HG02938 (cell line): ENCODE data around the gene LMO7.

Experiments used
- ATAC-seq: cut with Tn5 transposase; IDR thresholded peaks from one replicate; pipeline ENCODE4 v1.9.1; 2021; ENCODE audit warnings: mild to moderate bottlenecking, moderate library complexity; ENCODE audit not compliant: unreplicated experiment

The LMO7 gene

DNA sequence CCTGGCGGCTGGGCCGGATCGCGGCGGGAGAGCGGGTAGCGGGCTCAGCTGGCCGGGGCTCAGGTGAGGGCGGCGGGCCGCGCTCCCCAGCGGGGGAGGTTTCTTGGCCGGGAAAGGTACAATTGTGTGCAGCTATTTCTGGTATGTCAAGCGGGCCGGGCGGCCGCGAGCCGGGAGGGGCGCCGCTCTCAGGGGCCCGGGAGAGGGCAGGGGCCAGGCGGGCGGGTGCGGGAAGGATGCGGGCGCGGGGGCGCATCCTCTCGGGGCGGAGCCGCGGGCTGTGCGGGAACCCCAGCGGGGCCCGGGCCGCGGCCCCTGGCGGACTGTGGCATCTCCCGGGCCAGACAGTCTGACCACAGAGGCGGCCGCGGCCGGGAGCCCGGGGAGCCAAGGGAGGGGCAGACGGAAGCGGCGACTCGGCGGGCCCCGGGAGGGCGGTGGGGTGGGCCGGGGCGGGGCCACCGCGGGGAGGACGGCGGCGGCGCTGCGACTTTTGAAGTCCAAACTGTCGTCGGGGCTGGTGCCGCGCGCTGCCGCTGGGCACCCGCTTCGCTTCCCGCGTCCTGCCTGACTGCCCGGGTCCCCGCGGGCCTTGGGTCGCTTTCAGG, at the start of gene LMO7:
TSS of gene LMO7 (plus strand) at position 503 of the 608 bp plus-strand sequence. CDS start 328 bp downstream, outside the sequence.
- peak; percentile 56 for ATAC-seq

DNA sequence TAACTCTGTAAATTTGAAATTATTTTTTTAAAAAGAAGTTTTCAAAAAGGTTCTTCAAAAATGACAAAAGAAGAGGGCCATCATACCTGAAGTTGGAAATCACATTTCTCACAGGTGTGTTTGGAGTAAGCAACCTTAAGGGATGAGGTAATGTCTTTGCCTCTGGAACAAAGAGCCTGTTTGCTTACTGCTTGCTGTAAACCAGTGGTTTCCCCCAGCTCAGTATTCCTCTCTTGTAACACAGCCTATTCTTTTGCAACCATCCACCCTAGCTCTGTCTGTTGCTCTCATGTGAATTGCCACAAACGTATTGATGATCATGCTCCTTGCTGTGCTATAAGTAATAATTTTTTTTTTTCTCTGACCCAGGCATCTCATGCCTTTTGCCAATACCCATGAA, 48.5 kb upstream of the LMO7 start:
- ATAC-seq: no peak

DNA sequence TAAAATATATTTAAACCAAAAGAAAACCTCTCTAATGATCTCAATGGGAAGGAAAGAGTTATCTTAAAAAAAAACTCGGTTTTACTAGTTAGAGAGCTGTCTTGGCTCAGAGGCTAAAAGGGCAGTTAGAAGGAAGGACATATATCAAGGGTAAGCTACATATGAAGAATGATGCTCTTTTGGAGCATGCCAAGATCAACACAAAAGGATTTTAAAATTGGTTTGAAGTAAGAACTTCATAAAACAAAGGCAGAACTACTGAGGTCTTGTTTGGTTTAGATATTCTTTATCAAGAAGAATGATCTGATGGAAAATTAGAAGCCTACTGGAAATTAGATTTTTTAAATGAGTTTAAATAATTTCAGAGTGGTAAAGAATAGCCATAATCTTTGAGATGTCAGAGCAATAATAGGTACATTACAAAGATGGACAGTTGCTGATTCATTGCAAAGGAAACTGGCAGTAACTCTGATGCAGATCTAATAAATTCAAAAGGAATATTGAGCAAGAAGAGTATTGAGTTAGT, 39.4 kb upstream of the LMO7 start:
- no peak for ATAC-seq

DNA sequence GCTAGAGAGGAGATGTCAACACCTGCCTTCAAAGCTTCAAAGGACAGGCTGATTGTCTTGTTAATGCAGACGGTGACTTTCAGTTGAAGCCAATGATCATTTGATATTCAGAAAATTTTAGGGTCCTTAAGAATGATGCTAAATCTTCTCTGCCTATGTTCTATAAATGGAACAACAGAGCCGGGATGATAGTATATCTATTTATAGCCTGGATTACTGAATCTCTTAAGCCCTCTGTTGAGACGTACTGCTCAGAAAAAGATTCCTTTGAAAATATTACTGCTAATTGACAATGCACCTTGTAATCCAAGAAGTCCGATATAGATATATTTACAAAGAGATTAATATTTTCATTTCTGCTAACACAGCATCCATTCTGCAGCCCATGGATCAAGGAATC, 35.8 kb upstream of the LMO7 start:
- ATAC-seq: no peak

DNA sequence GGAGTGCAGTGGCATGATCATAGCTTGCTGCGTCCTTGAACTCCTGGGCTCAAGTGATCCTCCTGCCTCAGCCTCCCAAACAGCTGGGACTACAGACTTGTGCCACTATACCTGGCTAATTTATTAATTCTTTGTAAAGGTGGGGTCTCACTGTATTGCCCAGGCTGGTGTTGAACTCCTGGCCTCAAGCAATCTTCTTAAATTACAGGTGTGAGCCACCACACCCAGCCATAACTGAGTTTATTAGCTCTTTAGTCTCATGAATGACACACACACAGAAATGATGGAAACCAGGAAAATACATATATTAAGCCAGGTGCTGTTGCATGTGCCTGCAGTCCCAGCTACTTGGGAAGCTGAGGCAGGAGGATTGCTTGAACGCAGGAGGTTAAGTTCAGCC, 33.1 kb upstream of the LMO7 start:
- no peak for ATAC-seq

DNA sequence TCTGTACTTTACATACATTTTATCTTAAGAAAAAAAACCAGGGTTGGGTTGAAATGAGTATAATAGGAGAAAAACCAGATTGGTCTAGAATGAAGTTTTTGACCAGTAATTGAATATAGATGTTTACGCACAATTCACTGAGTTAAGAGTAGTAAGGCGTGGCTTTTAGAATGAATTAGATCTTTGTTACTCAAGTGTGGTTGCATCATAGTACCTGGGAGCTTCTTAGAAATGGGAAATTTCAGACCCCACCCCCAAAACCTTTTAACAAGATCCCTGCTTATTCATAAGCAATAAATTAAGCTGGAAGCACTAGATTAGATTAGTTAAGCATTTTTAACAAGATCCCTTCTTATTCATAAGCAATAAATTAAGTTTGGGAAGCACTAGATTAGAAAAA, 28.7 kb upstream of the LMO7 start:
- no peak for ATAC-seq

DNA sequence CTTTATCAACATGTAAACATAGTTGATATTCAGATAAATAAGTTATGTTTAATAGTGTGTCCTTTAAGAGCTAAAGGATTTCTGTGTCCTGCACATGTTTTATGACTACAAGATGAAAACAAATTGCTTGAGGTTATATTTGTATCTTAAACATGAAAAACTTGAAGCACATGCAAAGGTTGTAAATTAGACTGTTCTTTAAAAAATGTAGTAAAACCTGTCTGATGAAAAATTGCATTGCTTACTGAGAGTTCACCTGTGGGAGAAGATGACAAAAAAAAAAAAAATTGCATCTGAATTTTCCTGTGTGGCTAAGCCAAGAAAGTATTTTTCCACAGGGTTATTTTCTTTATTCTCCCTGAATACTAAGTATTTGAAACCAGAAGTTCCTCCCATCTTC, 25.7 kb upstream of the LMO7 start:
- no peak for ATAC-seq

DNA sequence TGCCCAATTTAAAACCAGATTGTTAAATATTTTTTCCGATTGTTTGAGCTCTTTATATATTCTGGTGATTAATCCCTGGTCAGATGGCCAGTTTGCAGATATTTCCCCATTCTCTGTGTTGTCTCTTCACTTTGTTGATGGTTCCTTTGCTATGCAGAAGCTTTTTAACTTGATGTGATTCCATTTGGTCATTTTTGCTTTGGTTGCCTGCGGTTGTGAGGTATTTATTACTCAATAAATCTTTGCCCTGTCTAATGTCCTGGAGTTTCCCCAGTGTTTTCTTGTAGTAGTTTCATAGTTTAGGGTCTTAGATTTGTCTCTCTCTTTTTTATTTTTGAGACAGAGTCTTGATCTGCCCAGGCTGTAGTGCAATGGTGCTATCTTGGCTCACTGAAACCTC, 23.8 kb upstream of the LMO7 start:
- no peak for ATAC-seq

DNA sequence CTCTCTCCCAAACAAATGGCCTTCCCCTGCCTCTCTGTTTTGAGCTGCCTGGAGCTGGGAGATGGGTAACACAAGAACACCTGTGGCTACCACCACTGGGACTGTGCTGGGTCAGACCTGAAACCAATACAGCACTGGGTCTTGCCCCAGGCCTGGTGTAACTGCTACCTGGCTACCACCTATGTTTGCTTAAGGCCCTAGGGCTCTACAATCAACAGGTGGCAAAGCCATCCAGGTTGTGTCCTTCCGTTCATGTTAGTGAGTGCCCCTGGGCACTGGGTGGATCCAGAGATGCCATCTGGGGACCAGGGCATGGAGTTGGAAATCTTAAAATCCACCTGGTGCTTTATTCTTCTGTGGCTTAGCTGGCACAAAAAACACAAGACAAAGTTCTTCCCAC, 18.9 kb upstream of the LMO7 start:
- no peak for ATAC-seq

DNA sequence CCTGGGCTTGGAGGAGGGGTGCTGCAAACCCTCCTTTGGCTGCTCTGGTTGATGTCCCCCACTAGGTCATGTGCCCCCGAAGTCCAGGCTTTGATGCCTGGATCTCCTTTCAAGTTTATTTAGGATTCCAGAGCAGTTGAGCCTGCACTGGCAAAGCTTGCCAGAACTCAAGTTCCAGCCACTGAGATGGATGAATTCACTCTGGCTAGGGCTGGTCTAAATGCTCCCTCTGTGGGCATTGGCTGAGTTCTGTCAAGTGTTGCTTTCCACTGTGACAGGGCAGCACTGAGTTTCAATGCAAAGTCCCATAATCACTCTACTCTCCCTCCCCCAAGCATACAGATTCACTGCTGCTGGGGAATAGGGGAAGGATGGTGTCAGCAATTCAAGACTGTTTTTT, 17.8 kb upstream of the LMO7 start:
- ATAC-seq: no peak

DNA sequence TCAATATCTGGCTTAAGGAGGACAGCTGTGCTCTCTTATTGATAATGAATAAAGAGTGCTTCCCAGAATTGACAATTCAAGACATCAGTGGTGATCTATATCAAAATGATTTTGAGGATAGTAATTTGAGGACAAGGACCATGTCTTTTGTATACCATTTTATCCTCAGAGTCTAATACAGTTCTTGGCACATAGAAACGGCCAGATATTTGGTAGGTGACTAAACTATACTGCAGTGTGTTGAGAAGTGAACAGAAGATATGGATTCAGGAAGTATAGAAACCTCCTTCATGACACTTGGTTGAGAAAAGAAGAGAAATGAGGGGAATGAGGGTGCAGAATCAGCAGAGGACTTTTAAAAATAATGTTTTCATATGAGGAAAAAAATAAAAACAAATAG, 16.1 kb upstream of the LMO7 start:
- no peak for ATAC-seq

DNA sequence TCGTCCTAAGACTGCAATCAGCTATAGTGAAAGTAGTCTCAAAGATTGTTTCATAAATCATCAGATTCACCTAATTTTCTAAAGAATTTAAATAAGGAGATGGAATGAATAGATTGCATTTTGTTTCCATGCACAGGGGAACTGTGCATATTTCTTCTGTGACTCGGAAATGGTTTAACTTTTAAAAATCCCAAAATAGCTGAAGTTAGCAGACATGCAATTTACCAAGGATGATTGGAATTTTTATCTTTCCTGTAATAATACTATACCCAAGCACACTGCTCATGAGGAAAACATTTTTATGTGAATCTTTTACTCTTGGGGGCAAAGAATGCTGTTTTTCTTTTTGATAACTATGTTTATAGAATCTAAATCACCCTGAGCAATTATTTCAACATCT, 15.0 kb upstream of the LMO7 start:
- ATAC-seq: no peak

DNA sequence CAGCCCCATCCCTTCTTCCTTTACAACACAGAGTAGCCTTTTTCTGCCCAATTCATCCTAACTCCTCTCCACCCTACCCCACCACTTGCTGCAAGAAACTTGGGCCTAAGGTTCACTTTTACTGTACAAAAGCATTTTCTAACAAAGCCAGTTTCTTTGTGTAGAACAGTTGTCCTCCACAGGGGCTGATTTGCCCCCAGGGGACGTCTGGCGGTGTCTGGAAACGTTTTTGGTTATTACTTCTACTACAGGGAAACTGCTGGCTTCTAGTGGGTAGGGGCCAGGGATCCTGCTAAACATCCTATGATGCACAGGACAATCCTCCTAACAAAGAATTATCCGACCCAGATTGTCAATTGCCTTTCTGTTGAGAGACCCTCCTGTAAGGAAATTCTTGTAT, 7.3 kb upstream of the LMO7 start:
- ATAC-seq: no peak

DNA sequence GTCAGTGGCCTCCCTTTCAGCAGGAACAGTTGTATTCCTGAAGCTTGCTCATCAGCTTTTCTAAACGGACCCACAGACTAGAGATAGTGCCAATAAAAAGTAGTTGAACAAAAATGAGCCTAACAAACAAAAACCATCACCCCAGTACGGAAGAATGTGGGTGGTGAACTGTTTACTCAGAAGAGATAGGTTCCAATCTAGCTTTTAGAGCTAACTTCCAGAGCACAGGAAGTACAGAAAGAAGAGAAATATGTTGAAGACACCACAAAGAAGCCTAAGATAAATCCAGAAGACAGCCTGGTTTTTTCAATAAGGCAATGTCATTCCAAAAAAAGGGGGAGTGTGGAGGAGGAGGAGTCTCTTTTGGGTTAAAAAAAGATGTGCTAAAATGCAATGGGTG, 2.8 kb upstream of the LMO7 start:
- no peak for ATAC-seq

DNA sequence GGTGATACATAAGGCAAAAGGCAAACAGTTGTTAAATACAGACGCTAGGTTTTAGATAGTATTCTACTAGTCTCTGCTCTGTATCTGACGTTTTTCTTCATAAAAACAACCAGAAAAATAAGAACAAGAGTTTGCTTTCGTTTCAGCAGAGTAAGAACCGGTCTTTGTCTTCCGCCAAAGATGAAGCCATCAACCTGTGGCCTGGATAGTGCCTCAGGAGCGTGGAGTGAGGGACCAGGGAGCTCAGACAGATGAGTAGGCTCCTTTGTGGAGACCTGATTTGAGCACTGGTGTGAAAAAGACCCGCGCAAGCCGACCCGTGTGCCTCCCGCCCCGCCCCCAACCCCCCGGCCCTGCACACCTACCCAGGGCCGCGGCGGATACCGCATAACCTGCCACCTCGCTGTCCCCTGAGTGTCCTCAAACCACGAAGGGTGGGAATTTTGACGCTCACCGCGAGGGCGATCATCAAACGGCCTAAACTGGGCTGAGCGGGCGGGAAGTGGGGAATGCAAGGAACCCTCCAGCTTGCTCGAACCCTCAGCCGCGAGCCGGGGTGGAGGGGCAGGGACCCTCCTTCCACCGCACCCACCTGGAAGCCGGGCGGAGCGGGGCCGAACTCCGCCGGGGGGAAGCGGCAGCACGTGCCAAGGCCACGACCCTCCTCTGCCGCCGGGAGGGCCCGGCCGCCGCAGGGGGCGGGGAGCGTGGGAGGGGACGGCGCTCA, 866 bp upstream of the LMO7 start:
- no peak for ATAC-seq

DNA sequence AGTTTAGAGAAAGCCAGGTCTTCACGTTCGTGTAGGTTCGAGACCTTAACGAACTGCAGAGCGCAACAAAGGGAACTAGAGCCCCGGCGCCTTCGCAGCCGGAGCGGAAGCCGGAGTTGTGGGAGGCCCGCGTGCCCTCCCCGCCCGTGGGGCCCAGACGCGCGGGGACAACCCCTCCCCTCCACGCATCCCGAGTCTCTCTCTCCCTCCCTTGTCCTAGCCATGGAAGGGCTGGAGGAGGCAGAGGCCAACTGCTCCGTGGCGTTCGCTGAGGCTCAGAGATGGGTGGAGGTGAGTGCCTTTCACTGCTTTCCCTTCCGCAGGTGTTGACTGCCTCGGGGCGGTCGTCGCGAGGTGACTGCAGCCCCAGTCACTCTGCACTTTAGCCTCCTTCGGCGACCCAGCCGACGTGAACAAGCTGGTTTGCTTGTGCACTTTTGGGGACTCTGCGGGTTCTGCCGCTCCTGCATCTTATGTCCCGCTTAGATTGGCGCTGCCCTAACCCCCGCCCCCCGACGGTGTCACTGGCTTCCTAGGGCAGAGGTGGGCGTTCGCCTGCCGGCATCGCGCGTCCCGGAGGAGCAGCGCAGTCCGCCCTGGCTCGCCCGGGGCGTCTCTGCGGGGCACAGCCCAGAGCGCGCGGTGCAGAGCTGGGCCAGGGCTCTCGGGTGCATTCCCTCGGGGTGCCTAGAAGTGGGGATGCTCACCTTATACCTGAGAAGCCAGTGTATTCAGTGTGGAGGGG, 478 bp downstream of the LMO7 start:
- peak; percentile 53 for ATAC-seq

DNA sequence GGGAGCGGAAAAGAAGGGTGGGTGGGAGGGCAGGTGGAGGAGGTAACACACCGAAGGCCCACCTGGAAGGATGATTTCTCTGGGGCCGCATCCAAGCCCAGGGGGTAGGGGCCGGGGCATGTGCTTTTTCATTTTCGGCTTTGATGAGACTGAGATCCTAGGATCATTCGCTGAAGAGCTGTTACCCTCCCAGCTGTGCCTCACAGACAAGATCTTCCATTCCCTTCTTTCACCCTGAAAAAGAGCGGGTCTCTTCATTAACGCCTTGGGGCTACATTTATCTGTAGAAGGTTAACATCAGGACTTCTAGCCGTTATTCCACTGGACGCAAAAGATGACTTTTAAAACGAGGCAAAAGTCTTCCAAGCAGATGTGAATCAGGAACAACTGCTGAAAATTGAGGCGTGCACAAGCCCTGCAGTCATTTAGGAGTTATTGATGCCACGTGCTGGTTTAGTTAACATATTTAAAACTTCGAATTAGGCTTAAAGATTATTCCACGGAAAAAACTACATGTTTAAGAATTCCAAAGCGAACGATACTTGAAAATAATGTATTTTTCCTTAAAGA, 1.1 kb downstream of the LMO7 start:
- no peak for ATAC-seq

DNA sequence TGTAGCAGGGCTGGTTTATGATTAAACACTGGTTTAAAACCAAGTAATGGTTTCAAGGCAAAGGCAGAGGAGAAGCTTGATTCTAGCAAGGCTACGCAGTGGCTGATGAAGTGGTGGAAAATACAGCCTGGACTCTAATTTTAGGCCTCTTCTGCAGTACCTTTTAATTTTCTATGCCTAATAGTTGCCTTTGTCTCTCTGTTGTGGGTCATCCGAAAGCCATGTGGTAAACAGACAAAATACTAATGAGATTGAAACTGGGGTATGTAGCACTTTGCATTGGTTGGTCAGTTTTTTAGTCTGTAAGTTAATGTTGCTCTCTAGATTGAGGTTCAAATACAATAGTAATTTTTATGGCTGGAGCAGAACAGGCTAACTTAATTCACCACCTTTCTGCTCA, 3.3 kb downstream of the LMO7 start:
- ATAC-seq: no peak

DNA sequence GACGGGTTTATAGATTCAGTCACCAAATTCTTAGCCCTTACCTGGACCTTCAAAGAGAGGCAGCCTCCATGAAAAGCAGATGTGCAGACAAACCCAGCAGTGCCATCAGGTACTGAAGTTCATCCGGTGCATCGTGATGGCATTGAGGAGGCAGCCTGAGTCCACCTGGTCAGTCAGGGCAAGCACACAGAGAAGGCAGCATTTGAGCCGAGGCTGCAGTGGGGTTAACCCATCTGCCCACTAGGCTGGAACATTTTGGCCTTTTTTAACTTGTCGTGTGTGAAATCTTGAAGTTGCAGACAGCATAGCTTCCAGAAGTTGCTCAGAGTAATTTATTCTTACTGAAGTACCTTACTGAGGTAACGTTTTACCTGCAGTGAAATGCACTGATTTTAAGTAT, 4.9 kb downstream of the LMO7 start:
- ATAC-seq: no peak

DNA sequence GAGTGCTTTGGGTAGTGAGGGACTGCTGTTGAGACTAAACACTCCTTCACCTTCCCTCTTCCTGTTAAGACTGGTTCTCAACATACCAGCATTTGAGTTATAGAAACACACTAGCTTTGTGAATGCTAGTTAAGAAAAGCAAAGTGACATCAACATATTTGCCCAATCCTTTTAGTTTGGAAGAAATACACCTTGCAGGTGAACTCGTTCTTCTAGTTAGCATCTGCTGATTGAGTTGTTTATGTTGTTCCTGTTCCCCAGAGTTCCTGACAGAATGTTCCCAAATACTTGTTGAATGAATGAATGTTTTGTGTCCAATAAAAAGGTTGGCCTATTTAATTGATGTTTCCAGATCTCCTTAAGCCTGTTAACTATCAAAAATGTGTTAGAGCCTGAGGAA, 7.1 kb downstream of the LMO7 start:
- no peak for ATAC-seq

DNA sequence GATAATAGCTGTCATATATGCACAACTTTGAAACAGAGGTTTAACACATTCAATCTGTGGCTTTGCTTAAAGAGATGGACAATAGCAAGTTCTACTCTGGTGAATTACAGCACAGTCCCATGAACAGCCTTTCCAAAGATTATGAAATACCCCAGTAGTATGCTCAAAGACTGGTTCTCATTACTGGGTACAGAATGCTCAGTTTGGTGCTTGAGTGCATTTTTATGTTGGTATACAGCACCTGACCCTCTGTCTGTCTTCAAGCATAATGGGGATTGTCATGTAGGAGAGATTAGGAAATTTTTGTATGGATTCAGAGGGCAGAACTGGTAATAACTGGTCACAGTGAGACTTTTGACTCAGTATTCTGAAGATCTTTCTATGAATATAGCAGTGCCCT, 7.6 kb downstream of the LMO7 start:
- no peak for ATAC-seq

DNA sequence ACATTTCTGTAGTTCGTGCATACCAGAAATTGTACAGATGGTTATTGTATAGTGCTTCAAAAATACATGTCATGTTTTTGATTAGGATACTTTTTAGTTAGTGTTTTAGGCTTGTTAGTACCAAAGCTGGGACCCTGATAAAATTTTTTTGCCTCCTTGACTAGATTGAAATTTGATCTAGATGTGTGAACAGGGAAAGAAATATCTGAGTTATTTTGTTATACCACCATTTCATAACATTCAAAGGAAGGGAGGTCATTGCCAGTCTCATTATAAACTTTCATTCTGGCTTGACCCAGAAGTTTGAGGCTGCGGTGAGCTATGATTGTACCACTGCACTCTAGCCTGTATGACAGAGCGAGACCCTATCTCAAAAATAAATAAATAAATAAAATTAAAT, 9.0 kb downstream of the LMO7 start:
- ATAC-seq: no peak
